ENCODE measurements around the gene MRPS23. TPM values are rescaled to one million over a fixed set of nuclear protein-coding genes. Genes with fewer than 3 reads are reported as not detected.

Gene MRPS23
- total and polyA plus RNA-seq, 2 of the 4 experiments (the other 2 are of a cell fraction): 23.5 to 37.3 TPM

GRCh38 chr17:57838857-57839570 lies 10.8 kb downstream of the MRPS23 start:
- Histone ChIP-seq H3K23ac (ENCODE audit: low read depth, low read length) (no peak overlapping the region), H3K18ac (ENCODE audit: low read depth, low read length) (no peak overlapping the region), H4K8ac (ENCODE audit: low read depth in 2 of 2, low read length in 2 of 2) (no peak overlapping the region), H3K4me1 (ENCODE audit: control insufficient read depth, insufficient read depth, low read length) (no peaks in the 10 kb centered on the region), H3K14ac (replicated peaks; ENCODE audit: low read depth, low read length) (no peak overlapping the region), H2AK5ac (ENCODE audit: low read depth, low read length) (no peak overlapping the region), H4K20me1 (ENCODE audit: insufficient read depth, low read length) (no peaks in the 10 kb centered on the region), H4K5ac (ENCODE audit: low read depth, low read length) (no peak overlapping the region), H3K27me3 (ENCODE audit: control insufficient read depth, insufficient read depth, low read length) (no peaks in the 10 kb centered on the region), H2BK5ac (ENCODE audit: low read depth, low read length, poor library complexity, severe bottlenecking) (no peak overlapping the region), H2AK9ac (replicated peaks; ENCODE audit: low read depth, low read length, poor library complexity) (no peak overlapping the region), H3K56ac (ENCODE audit: extremely low read depth, insufficient read depth, low read length) (no peak overlapping the region), H2AFZ (replicated peaks; ENCODE audit: low read length, poor library complexity) (no peak overlapping the region), H3K36me3 (ENCODE audit: control insufficient read depth, insufficient read depth, low read length) (peaks cover 18% of the 10 kb centered on the region), H3K27ac (ENCODE audit: insufficient read depth, low read length) (no peak overlapping the region), H4K91ac (ENCODE audit: insufficient read depth, low read depth, low read length) (no peak overlapping the region), H2BK120ac (ENCODE audit: low read depth, low read length) (no peak overlapping the region), H3K9me1 (ENCODE audit: insufficient read depth, low read length) (0 out of 2 replicates have a peak, but pooled peaks cover 3% of the 10 kb centered on the region), H3K4me3 (ENCODE audit: insufficient read depth, low read depth, low read length) (no peak overlapping the region), H3K4me2 (ENCODE audit: low read depth, low read length) (no peak overlapping the region), H2BK20ac (ENCODE audit: low read depth, low read length) (no peak overlapping the region), H2BK15ac (ENCODE audit: low read depth, low read length) (no peak overlapping the region), H3K4ac (ENCODE audit: low read depth, low read length) (no peak overlapping the region), H3K9ac (ENCODE audit: low read depth, low read length) (no peak overlapping the region), H3K79me1 (ENCODE audit: low read depth in 1 of 2, low read length in 2 of 2) (peaks cover 6 to 15% of the 10 kb centered on the region in 2 experiments), H3K9me3 (ENCODE audit: control insufficient read depth, insufficient read depth, low read length) (no peaks in the 10 kb centered on the region)
- BruUV-seq (replicated peaks): no TSS peak
- in situ Hi-C loops (cut with MboI; ENCODE audit: low sequenced_read_pairs) (no loop called here), dilution Hi-C loops (cut with HindIII; ENCODE audit: low sequenced_read_pairs, unreplicated experiment) (no loop called here), intact Hi-C loops (cut with micrococcal nuclease) (no loop called here)
- no CpG with 5 or more reads among the region's 6 CpGs for WGBS, 2 experiments (ENCODE audit: extremely low coverage in 2 of 2, insufficient read length in 1 of 2)
- POLR2A ChIA-PET (ENCODE audit: unreplicated experiment): no interaction called here
- DNase-seq: no peak
- TF ChIP-seq MAZ (IDR thresholded peaks at IDR 0.05; ENCODE audit: borderline replicate concordance, low read depth, low read length) (no peak), MXI1 (IDR thresholded peaks at IDR 0.05; ENCODE audit: borderline replicate concordance, low read depth, low read length) (no peak), RCOR1 (IDR thresholded peaks at IDR 0.05; ENCODE audit: insufficient replicate concordance, low read length) (no peak), CTCF (conservative IDR thresholded peaks at IDR 0.05; ENCODE audit: low read depth, low read length) (no peak), CHD1 (IDR thresholded peaks at IDR 0.05; ENCODE audit: low read depth, low read length) (no peak), RAD21 (IDR thresholded peaks at IDR 0.05; ENCODE audit: low read length) (no peak), FOS (IDR thresholded peaks at IDR 0.05; ENCODE audit: low read depth, low read length) (no peak), MAFK (IDR thresholded peaks at IDR 0.05; ENCODE audit: low read depth, low read length) (no peak), SMC3 (IDR thresholded peaks at IDR 0.05; ENCODE audit: low read depth, low read length) (no peak), NFE2L2 (IDR thresholded peaks at IDR 0.05; ENCODE audit: low read depth, low read length) (no peak), POLR2A (IDR thresholded peaks at IDR 0.05; ENCODE audit: low read depth, low read length) (no peak)
- TF ChIP-seq, protein P1, sequence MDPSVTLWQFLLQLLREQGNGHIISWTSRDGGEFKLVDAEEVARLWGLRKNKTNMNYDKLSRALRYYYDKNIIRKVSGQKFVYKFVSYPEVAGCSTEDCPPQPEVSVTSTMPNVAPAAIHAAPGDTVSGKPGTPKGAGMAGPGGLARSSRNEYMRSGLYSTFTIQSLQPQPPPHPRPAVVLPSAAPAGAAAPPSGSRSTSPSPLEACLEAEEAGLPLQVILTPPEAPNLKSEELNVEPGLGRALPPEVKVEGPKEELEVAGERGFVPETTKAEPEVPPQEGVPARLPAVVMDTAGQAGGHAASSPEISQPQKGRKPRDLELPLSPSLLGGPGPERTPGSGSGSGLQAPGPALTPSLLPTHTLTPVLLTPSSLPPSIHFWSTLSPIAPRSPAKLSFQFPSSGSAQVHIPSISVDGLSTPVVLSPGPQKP (IDR thresholded peaks at IDR 0.05; ENCODE audit: borderline replicate concordance, low read depth, low read length): no peak
- no peak for ATAC-seq (ENCODE audit: low read depth)
- CTCF ChIA-PET: no interaction called here

Data from IMR-90 (cell line).